Nephron progenitor cell (in vitro differentiated cells): ENCODE results near the gene DAGLA.

ENCODE experiments used
- DNase-seq: peaks from one replicate; pipeline ENCODE4 v3.0.0; 2021
- H3K27ac Mint-ChIP-seq: 2 replicates; pipeline ENCODE4 v1.8.0; 2021; ENCODE audit warnings: mild to moderate bottlenecking, moderate library complexity, mixed read lengths
- H3K27me3 Mint-ChIP-seq: 2 replicates; pipeline ENCODE4 v1.8.0; 2021; ENCODE audit warnings: mild to moderate bottlenecking, low read depth, mixed read lengths; ENCODE audit not compliant: poor library complexity
- H3K36me3 Mint-ChIP-seq: 2 replicates; pipeline ENCODE4 v1.8.0; 2021; ENCODE audit warnings: low read depth, mixed read lengths
- H3K4me1 Mint-ChIP-seq: 2 replicates; pipeline ENCODE4 v1.8.0; 2021; ENCODE audit warnings: mixed read lengths
- H3K4me3 Mint-ChIP-seq: 2 replicates; pipeline ENCODE4 v1.8.0; 2021; ENCODE audit warnings: mild to moderate bottlenecking, moderate library complexity, mixed read lengths
- H3K9me3 Mint-ChIP-seq: 2 replicates; pipeline ENCODE4 v1.8.0; 2021; ENCODE audit warnings: mild to moderate bottlenecking, moderate library complexity, mixed read lengths
- CTCF ChIP-seq: fragments of 200-600 bp; sonication (generic); IDR thresholded peaks from 2 replicates; pipeline ENCODE4 v1.5.0; 2021; ENCODE audit warnings: antibody characterized with exemption

Gene DAGLA

DNA sequence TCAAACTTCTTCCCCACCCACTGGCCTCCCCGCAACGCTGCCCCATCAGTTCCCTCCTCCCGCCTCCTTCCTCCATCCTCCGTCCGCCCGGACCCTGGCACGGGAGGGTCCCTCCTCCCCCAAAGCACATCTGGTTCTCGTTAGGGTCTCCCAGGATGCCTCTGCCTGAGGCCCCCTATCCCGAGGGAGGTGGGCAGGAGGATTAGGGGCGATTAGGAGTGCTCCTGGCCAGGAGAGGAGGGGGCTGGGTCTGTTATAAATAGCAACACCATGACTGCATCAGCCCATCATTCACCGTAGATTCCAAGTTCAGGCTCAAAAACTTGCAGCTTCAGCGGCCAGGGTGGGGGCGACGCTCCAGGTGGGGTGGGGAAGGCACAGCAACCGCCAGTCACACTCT is 82.6 kb downstream of the DAGLA start:
- peak overlapping the region; percentile 21 for H3K4me3 Mint-ChIP-seq
- no peak for DNase-seq
- H3K27ac Mint-ChIP-seq = no peak overlapping the region
- H3K4me1 Mint-ChIP-seq = peaks cover 65% of the 10 kb centered on the region
- H3K36me3 Mint-ChIP-seq = no peaks in the 10 kb centered on the region
- H3K9me3 Mint-ChIP-seq = no peaks in the 10 kb centered on the region
- no peaks in the 10 kb centered on the region for H3K27me3 Mint-ChIP-seq
- no peak for TF ChIP-seq CTCF

GRCh38 chr11:61763930-61764605 is 83.9 kb downstream of the DAGLA start:
- no peaks in the 10 kb centered on the region for H3K36me3 Mint-ChIP-seq
- H3K27me3 Mint-ChIP-seq = no peaks in the 10 kb centered on the region
- no peaks in the 10 kb centered on the region for H3K9me3 Mint-ChIP-seq
- peaks cover 66% of the 10 kb centered on the region for H3K4me1 Mint-ChIP-seq
- H3K4me3 Mint-ChIP-seq = no peak overlapping the region
- no peak for DNase-seq
- H3K27ac Mint-ChIP-seq = no peak overlapping the region
- TF ChIP-seq CTCF = no peak

DNA sequence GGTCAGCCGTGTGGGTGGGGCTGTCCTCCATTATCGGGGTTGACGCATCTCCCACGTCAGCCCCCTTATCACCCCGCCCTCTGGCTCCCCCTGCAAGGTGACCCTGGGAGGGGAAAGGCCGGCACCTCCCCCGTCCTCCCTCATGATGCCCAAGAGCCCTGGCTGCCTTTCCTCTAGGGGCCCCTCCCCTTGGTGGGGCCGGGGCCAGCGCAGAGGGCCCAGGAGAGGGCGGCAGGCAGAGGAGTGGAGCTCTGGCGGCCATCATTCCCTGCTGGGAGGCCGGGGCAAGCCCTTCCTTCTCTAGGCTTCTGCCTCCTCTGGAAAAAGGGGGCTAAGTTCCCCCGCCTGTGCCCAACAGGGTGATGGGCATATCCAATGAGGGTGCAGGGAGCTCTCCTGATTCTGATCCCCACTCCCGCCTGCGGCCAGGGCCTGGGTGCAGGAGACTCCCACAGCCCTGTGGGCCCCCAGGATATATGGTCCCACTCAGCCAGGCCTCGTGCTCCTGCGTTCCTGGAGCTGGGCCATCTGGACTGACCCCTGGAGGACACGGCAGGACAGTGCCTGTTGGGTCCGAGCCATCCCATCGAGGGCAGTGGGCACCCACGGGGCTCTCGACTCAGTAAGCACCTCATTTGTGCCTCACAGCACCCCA is 84.5 kb downstream of the DAGLA start:
- H3K4me3 Mint-ChIP-seq = no peak overlapping the region
- H3K36me3 Mint-ChIP-seq = no peaks in the 10 kb centered on the region
- H3K27ac Mint-ChIP-seq = no peak overlapping the region
- DNase-seq = no peak
- H3K9me3 Mint-ChIP-seq = no peaks in the 10 kb centered on the region
- no peak for TF ChIP-seq CTCF
- no peaks in the 10 kb centered on the region for H3K27me3 Mint-ChIP-seq
- peaks cover 66% of the 10 kb centered on the region for H3K4me1 Mint-ChIP-seq

GRCh38 chr11:61765550-61766253 is 85.5 kb downstream of the DAGLA start:
- H3K4me1 Mint-ChIP-seq = peaks cover 60% of the 10 kb centered on the region
- H3K9me3 Mint-ChIP-seq = no peaks in the 10 kb centered on the region
- DNase-seq = no peak
- H3K27me3 Mint-ChIP-seq = no peaks in the 10 kb centered on the region
- no peak for TF ChIP-seq CTCF
- no peak overlapping the region for H3K4me3 Mint-ChIP-seq
- H3K36me3 Mint-ChIP-seq = no peaks in the 10 kb centered on the region
- no peak overlapping the region for H3K27ac Mint-ChIP-seq

DNA sequence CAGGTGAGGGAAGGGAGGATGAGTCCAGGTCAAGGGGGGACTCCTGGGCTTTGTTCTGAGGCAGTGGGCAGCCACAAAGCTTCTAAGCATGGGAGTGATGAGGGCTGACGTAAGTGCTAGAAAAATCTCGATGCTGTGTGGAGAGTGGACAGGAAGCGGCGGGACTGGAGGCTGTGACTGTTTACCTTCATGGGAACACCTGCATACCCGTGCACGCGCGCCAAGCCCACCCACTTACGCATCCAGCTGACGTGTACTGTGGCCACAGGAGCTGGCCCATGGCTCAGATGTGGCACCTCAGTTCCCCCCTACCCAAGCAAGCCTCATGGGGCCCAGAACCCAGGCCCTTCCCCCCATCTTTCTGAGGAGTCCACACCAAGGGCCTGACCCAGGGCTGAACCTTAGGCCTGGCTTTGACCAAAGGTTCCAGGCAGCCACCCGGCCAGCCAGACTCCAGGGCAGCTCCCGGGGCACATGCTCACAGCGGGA is 86.2 kb downstream of the DAGLA start:
- H3K4me3 Mint-ChIP-seq = no peak overlapping the region
- H3K27ac Mint-ChIP-seq = peak overlapping the region; percentile 66
- H3K36me3 Mint-ChIP-seq = no peaks in the 10 kb centered on the region
- no peaks in the 10 kb centered on the region for H3K9me3 Mint-ChIP-seq
- no peak for TF ChIP-seq CTCF
- H3K27me3 Mint-ChIP-seq = no peaks in the 10 kb centered on the region
- DNase-seq = no peak
- H3K4me1 Mint-ChIP-seq = peaks cover 66% of the 10 kb centered on the region
